Measurements from ENCODE around the gene LYL1. TPM values are rescaled to one million over a fixed set of nuclear protein-coding genes. Genes with fewer than 3 reads are reported as not detected.

Gene LYL1
- total RNA-seq, 2 donors from 2014 or later: 6.9 to 17.9 TPM

- DNase-seq: no peak
- Mint-ChIP-seq H3K4me3 (peak overlapping the region; percentile 69), H3K27me3 (no peaks in the 10 kb centered on the region), H3K27ac (peak overlapping the region; percentile 86), H3K36me3 (ENCODE audit: low read depth) (no peaks in the 10 kb centered on the region), H3K4me1 (peaks cover 32% of the 10 kb centered on the region)
- H3K9me3 ChIP-seq (ENCODE audit: control insufficient read depth, low read length, poor library complexity, severe bottlenecking): no peaks in the 10 kb centered on the region
- peak; percentile 22 for ATAC-seq
Measured at GRCh38 chr19:13122275-13122878, 19.7 kb upstream of the LYL1 start.

GRCh38 chr19:13121551-13122274, 19.1 kb upstream of the LYL1 start:
- DNase-seq: no peak
- H3K27ac Mint-ChIP-seq: peak overlapping the region; percentile 86
- H3K4me3 Mint-ChIP-seq: peak overlapping the region; percentile 2
- ATAC-seq: no peak
- H3K9me3 ChIP-seq (ENCODE audit: control insufficient read depth, low read length, poor library complexity, severe bottlenecking): no peaks in the 10 kb centered on the region
- no peaks in the 10 kb centered on the region for H3K27me3 Mint-ChIP-seq
- no peaks in the 10 kb centered on the region for H3K36me3 Mint-ChIP-seq (ENCODE audit: low read depth)
- H3K4me1 Mint-ChIP-seq: peaks cover 36% of the 10 kb centered on the region

GRCh38 chr19:13120817-13121216, 18.2 kb upstream of the LYL1 start:
- ATAC-seq: no peak
- no peaks in the 10 kb centered on the region for H3K9me3 ChIP-seq (ENCODE audit: control insufficient read depth, low read length, poor library complexity, severe bottlenecking)
- Mint-ChIP-seq H3K27ac (peak overlapping the region; percentile 67), H3K4me3 (no peak overlapping the region), H3K36me3 (ENCODE audit: low read depth) (no peaks in the 10 kb centered on the region), H3K4me1 (peaks cover 40% of the 10 kb centered on the region), H3K27me3 (no peaks in the 10 kb centered on the region)
- no peak for DNase-seq

- ATAC-seq (no peak), DNase-seq (no peak)
- H3K9me3 ChIP-seq (ENCODE audit: control insufficient read depth, low read length, poor library complexity, severe bottlenecking): no peaks in the 10 kb centered on the region
- Mint-ChIP-seq H3K36me3 (ENCODE audit: low read depth) (no peaks in the 10 kb centered on the region), H3K4me3 (peak overlapping the region; percentile 62), H3K27ac (peak overlapping the region; percentile 67), H3K27me3 (no peaks in the 10 kb centered on the region), H3K4me1 (peaks cover 44% of the 10 kb centered on the region)
Measured at GRCh38 chr19:13120031-13120430, 17.4 kb upstream of the LYL1 start.

GRCh38 chr19:13119627-13120026, 17.0 kb upstream of the LYL1 start:
- H3K9me3 ChIP-seq (ENCODE audit: control insufficient read depth, low read length, poor library complexity, severe bottlenecking): no peaks in the 10 kb centered on the region
- peaks cover 44% of the 10 kb centered on the region for H3K4me1 Mint-ChIP-seq
- H3K27me3 Mint-ChIP-seq: no peaks in the 10 kb centered on the region
- no peaks in the 10 kb centered on the region for H3K36me3 Mint-ChIP-seq (ENCODE audit: low read depth)
- DNase-seq (no peak), ATAC-seq (no peak)
- peak overlapping the region; percentile 91 for H3K4me3 Mint-ChIP-seq
- H3K27ac Mint-ChIP-seq: peak overlapping the region; percentile 67

GRCh38 chr19:13118424-13119193, 16.0 kb upstream of the LYL1 start:
- no peak for DNase-seq
- no peaks in the 10 kb centered on the region for H3K9me3 ChIP-seq (ENCODE audit: control insufficient read depth, low read length, poor library complexity, severe bottlenecking)
- Mint-ChIP-seq H3K27ac (peak overlapping the region; percentile 67), H3K4me1 (peaks cover 44% of the 10 kb centered on the region), H3K27me3 (no peaks in the 10 kb centered on the region), H3K4me3 (peak overlapping the region; percentile 91), H3K36me3 (ENCODE audit: low read depth) (no peaks in the 10 kb centered on the region)
- no peak for ATAC-seq

- Mint-ChIP-seq H3K27me3 (no peaks in the 10 kb centered on the region), H3K4me1 (peaks cover 40% of the 10 kb centered on the region), H3K36me3 (ENCODE audit: low read depth) (no peaks in the 10 kb centered on the region), H3K4me3 (peak within 1 kb of the TSS; percentile 98), H3K27ac (peak within 1 kb of the TSS; percentile 93)
- peak; percentile 84 to 88 (median 87) for DNase-seq
- no peaks in the 10 kb centered on the region for H3K9me3 ChIP-seq (ENCODE audit: control insufficient read depth, low read length, poor library complexity, severe bottlenecking)
- peak; percentile 84 for ATAC-seq
Measured at GRCh38 chr19:13117772-13118423, 15.2 kb upstream of the LYL1 start, which contains the start of gene NACC1. NACC1 (plus strand) TSS chr19:13118264; CDS start chr19:13135208, 16,944 bp downstream.

- H3K4me3 Mint-ChIP-seq: peak overlapping the region; percentile 98
- DNase-seq: no peak
- H3K27ac Mint-ChIP-seq: peak overlapping the region; percentile 93
- H3K27me3 Mint-ChIP-seq: no peaks in the 10 kb centered on the region
- ATAC-seq: peak; percentile 27
- H3K9me3 ChIP-seq (ENCODE audit: control insufficient read depth, low read length, poor library complexity, severe bottlenecking): no peaks in the 10 kb centered on the region
- H3K36me3 Mint-ChIP-seq (ENCODE audit: low read depth): no peaks in the 10 kb centered on the region
- H3K4me1 Mint-ChIP-seq: peaks cover 35% of the 10 kb centered on the region
Measured at GRCh38 chr19:13117176-13117771, 14.6 kb upstream of the LYL1 start.

- Mint-ChIP-seq H3K4me1 (peaks cover 30% of the 10 kb centered on the region), H3K27ac (peak within 1 kb of the TSS; percentile 93), H3K27me3 (no peaks in the 10 kb centered on the region), H3K36me3 (ENCODE audit: low read depth) (no peaks in the 10 kb centered on the region), H3K4me3 (peak within 1 kb of the TSS; percentile 98)
- DNase-seq (peak; percentile 76 to 79 (median 78)), ATAC-seq (peak; percentile 69)
- H3K9me3 ChIP-seq (ENCODE audit: control insufficient read depth, low read length, poor library complexity, severe bottlenecking): no peaks in the 10 kb centered on the region
Measured at GRCh38 chr19:13116282-13117175, 13.9 kb upstream of the LYL1 start, which contains the start of gene TRMT1. TRMT1 (minus strand) TSS chr19:13116740; CDS start chr19:13116399, 341 bp downstream.

GRCh38 chr19:13115936-13116281, 13.3 kb upstream of the LYL1 start:
- no peak for DNase-seq
- Mint-ChIP-seq H3K4me3 (peak overlapping the region; percentile 98), H3K27me3 (no peaks in the 10 kb centered on the region), H3K4me1 (peaks cover 27% of the 10 kb centered on the region), H3K36me3 (ENCODE audit: low read depth) (no peaks in the 10 kb centered on the region), H3K27ac (peak overlapping the region; percentile 93)
- no peaks in the 10 kb centered on the region for H3K9me3 ChIP-seq (ENCODE audit: control insufficient read depth, low read length, poor library complexity, severe bottlenecking)
- no peak for ATAC-seq

- Mint-ChIP-seq H3K27ac (no peak overlapping the region), H3K4me3 (no peak overlapping the region), H3K27me3 (no peaks in the 10 kb centered on the region), H3K4me1 (peaks cover 12% of the 10 kb centered on the region), H3K36me3 (ENCODE audit: low read depth) (no peaks in the 10 kb centered on the region)
- no peaks in the 10 kb centered on the region for H3K9me3 ChIP-seq (ENCODE audit: control insufficient read depth, low read length, poor library complexity, severe bottlenecking)
- no peak for DNase-seq
- ATAC-seq: no peak
Measured at GRCh38 chr19:13112555-13112954, 9.9 kb upstream of the LYL1 start.

GRCh38 chr19:13110099-13110610, 7.5 kb upstream of the LYL1 start:
- Mint-ChIP-seq H3K27me3 (no peaks in the 10 kb centered on the region), H3K4me3 (no peak overlapping the region), H3K36me3 (ENCODE audit: low read depth) (no peaks in the 10 kb centered on the region), H3K27ac (no peak overlapping the region), H3K4me1 (no peaks in the 10 kb centered on the region)
- no peak for DNase-seq
- H3K9me3 ChIP-seq (ENCODE audit: control insufficient read depth, low read length, poor library complexity, severe bottlenecking): no peaks in the 10 kb centered on the region
- ATAC-seq: no peak
